ENCODE results near the gene SNUPN.
A peak's percentile ranks its signal among the peaks of the same experiment; 100 is the strongest.
"Not testable (repeated sequence)": the region's sequence is repeated elsewhere in the genome, so short reads cannot be mapped to it uniquely, and the experiment has no call there.

SNUPN gene

GRCh38 chr15:75640483-75641178 lies 15.1 kb upstream of the SNUPN start:
- peak overlapping the region; percentile 89 to 96 for H3K27ac ChIP-seq
- TF ChIP-seq, protein P1, sequence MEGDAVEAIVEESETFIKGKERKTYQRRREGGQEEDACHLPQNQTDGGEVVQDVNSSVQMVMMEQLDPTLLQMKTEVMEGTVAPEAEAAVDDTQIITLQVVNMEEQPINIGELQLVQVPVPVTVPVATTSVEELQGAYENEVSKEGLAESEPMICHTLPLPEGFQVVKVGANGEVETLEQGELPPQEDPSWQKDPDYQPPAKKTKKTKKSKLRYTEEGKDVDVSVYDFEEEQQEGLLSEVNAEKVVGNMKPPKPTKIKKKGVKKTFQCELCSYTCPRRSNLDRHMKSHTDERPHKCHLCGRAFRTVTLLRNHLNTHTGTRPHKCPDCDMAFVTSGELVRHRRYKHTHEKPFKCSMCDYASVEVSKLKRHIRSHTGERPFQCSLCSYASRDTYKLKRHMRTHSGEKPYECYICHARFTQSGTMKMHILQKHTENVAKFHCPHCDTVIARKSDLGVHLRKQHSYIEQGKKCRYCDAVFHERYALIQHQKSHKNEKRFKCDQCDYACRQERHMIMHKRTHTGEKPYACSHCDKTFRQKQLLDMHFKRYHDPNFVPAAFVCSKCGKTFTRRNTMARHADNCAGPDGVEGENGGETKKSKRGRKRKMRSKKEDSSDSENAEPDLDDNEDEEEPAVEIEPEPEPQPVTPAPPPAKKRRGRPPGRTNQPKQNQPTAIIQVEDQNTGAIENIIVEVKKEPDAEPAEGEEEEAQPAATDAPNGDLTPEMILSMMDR (IDR thresholded peaks at IDR 0.05): no peak
- H3K4me3 ChIP-seq: peak overlapping the region; percentile 97
- DNase-seq (ENCODE audit: low spot score): no peak

DNA sequence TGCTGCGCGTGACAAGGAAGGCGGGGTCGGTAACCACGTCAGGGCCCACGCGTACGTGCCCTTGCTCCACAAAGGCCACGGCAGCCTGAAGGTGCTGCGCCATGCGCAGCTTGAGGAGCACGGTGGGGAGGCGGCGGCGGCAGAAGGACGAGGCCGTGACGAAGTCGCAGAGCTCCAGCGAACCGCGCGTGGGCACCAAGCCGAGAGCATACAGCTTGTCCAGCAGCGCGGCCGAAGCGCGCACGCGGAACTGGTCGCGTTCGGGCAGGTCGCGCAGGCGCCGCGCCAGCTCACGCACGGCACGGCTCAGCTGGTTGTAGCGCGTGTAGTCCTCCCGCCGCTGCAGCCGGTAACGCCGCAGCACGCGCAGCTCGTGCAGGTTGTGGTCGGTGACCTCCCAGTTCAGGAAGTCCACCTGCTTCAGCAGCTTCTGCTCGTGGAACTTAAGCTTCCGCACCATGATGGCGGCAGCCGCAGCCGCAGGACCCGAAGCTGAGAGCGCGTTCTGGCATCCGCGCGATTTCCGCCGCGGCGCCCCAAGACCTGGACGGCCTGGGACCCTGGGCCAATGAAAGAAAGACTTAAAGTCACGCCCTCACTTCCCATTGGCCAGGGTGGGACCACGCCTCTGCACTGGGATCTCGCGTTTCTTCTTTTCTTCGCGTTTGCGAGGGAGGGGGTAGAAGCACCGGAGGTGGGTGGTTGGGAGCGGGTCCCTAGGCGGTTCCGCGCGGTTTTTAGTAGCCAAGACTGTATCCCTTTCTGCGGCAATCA lies 14.4 kb upstream of the SNUPN start, which contains the start of gene IMP3:
Gene IMP3 (minus strand): TSS at position 516 of the 774 bp plus-strand sequence. CDS start 56 bp downstream, at position 460.
- peak within 1 kb of the TSS; percentile 89 to 96 for H3K27ac ChIP-seq
- TF ChIP-seq, protein P1 (IDR thresholded peaks at IDR 0.05): no peak
- peak; percentile 97 for DNase-seq (ENCODE audit: low spot score)
- peak within 1 kb of the TSS; percentile 97 for H3K4me3 ChIP-seq

DNA sequence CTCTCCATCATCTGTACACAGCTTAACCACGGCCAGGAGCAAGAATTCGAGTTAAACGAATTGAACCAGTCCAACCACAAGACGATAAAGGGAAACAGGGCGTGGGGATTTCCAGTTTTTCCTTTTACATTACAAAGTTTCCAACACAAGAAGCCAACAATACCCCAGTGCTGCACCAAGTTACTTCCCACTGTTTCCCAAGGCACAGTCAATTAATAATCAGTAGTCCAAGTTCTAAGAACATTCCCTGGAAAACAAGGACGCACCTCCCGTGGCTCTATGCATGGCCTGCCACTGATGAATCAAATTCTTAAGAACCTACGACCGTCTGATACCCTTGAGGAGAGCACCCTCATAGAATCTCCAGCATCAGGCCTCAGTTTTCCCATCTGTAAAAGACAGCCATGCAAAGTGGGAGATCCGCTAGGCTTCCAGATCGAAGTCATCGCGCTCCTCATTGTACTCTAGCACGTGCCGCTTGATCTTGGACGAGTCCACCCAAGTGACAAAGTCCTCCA lies 13.7 kb upstream of the SNUPN start:
- H3K4me3 ChIP-seq: peak overlapping the region; percentile 97
- no peak for DNase-seq (ENCODE audit: low spot score)
- TF ChIP-seq, protein P1 (IDR thresholded peaks at IDR 0.05): no peak
- H3K27ac ChIP-seq: peak overlapping the region; percentile 89 to 96

DNA sequence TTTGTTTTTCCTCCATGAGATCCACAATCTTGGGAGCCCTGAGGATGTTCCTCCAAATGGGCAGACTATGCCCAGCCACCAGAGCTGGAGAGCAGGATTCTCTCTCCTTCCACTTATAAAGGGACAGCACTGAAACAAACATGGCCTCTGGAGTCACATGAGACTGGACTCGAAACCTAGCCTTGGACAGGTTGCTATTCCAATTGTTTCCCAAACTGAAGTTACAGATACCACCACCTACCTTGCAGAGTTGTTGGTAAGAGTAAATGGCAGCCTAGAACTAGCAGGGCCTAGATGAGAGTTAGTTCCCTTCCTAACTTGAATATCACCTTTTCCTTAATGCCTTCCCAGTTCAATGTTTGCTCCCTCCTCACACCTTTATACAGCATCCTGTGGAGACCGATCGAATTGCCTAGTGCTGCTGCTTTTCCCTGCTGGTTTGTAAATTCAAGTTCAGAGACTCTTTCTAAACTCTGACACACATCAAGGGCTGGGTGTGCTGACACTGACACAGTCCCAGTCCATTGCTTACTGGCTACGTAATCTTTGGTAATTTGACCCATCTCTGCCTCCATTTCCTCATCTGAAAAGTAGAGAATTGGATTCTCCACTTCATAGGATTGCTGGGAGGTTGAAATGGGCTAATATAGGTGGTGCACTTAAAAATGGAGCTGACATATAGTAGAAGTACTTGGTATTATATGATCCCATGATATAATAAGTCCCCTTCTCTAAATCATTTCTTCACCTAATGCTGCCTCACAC lies 11.9 kb upstream of the SNUPN start:
- no peak for DNase-seq (ENCODE audit: low spot score)
- Histone ChIP-seq H3K4me3 (peak overlapping the region; percentile 97), H3K27ac (peak overlapping the region; percentile 76 to 89)

DNA sequence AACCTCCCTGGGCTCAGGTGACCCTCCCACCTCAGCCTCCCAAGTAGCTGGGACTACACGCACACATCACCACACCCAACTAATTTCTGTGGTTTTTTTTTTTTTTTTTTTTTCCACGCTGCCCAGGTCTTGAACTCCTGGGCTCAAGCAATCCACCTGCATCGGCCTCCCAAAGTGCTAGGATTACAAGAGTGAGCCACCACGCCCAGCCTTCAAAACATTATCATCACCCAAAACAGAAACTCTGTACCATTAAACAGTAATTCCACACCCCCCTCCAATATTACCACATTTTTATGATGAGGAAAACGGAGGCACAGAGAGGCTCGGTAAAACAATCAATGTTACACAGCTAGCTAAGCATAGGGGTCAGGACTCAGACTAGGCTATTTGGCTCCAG lies 10.5 kb upstream of the SNUPN start:
- no peak overlapping the region for H3K27ac ChIP-seq
- TF ChIP-seq, protein P1 (IDR thresholded peaks at IDR 0.05): no peak
- no peak for DNase-seq (ENCODE audit: low spot score)

More for the DNA sequence above, 11.9 kb upstream of the SNUPN start:
- TF ChIP-seq, protein P1 (IDR thresholded peaks at IDR 0.05): no peak

DNA sequence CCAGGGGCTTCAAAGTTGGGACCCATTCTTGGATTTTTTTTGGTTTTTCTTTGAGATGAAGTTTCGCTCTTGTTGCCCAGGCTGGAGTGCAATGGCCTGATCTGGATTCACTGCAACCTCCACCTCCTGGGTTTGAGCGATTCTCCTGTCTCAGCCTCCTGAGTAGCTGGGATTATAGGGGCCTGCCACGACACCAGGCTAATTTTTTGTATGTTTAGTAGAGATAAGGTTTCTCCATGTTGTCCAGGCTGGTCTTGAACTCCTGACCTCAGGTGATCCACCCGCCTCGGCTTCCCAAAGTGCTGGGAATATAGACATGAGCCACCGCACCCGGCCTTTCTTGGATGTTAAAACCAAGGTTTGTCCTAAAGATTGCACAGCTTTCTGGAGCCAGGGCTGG lies 8.4 kb upstream of the SNUPN start:
- not testable (repeated sequence) for DNase-seq (ENCODE audit: low spot score); H3K27ac ChIP-seq; H3K4me3 ChIP-seq

More for the DNA sequence above, 10.5 kb upstream of the SNUPN start:
- no peak overlapping the region for H3K4me3 ChIP-seq

GRCh38 chr15:75631935-75632334 lies 6.4 kb upstream of the SNUPN start:
- Histone ChIP-seq H3K27ac (no peak overlapping the region), H3K4me3 (no peak overlapping the region)
- DNase-seq (ENCODE audit: low spot score): no peak
- TF ChIP-seq, protein P1 (IDR thresholded peaks at IDR 0.05): no peak

All from coronary artery (tissue), 2 donors.